ENCODE results near the gene CBLN1. TPM values are rescaled to one million over a fixed set of nuclear protein-coding genes. Genes with fewer than 3 reads are reported as not detected.

CBLN1 gene
- total RNA-seq, result not detected in 2 replicates

DNA sequence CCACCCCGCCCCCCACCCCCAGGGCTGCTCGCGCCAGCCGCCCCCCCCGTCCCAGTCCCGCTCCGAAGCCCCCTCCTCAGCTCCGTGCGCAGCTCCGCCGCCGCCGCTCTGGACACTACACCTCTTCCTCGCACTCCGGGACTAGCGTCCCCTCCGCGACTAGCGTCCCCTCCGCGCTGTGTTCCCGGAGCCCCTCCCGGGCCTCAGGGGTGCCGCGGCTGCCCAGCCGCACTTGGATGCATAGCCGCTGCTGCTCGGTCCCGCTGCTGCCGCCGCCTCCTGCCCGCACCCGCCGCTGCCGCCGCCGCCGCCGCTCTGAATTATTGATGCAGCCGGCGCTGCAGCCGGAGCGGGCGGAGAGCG is at the start of gene CBLN1:
Gene CBLN1, minus strand, starts transcription at position 359 of the 363 bp plus-strand sequence. CDS start 373 bp downstream, outside the sequence.

Other genes starting within 250 kb of the CBLN1 start
- gene C16orf78, start 92.0 kb upstream of the CBLN1 start, total RNA-seq, result not detected in 2 replicates